Adrenal gland (tissue), 5 donors: ENCODE results near the gene SOBP.

Experiments
- POLR2A ChIP-seq, 2 donors: fragments of 450-650 bp; IDR thresholded peaks; one replicate each; pipeline ENCODE4 v1.6.1; 2017; ENCODE audit warnings: antibody characterized with exemption in 2 of 2, mild to moderate bottlenecking in 2 of 2, moderate library complexity in 1 of 2
- TF ChIP-seq, protein P1 (sequence below), 6 experiments: fragments of 450-650 bp in 4 of 6; fragments of 200-600 bp in 2 of 6; sonication (generic) in 1 of 6; IDR thresholded peaks; 1 replicate in 5 of 6; 2 replicates in 1 of 6; pipeline versions ENCODE4 v1.5.1 to v1.8.0; 2016 to 2021; ENCODE audit warnings: antibody characterized with exemption in 6 of 6, mild to moderate bottlenecking in 2 of 6, moderate library complexity in 1 of 6
- donor health status: DM: no; HTN: no; CAD: no.

DNA sequence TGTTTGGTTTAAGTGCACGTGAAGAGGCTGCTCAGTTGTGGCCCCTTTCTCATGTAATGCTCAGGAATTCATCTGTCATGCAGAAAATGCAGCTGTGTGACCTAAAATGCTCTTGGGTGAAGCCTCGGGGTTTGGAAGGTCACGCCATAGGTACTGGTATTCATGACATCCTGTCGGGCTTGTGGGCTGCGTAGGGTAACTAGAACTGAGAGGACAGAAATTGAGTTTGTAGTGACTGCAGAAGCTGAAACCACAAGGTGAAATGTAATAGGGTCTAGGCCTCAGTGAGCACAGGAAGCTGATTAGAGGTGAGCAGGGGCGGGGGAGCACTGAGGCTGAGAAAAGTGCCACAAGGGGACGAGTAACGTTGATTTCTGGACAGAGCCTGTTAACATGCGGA, 128.8 kb downstream of the SOBP start:
- TF ChIP-seq, protein P1, sequence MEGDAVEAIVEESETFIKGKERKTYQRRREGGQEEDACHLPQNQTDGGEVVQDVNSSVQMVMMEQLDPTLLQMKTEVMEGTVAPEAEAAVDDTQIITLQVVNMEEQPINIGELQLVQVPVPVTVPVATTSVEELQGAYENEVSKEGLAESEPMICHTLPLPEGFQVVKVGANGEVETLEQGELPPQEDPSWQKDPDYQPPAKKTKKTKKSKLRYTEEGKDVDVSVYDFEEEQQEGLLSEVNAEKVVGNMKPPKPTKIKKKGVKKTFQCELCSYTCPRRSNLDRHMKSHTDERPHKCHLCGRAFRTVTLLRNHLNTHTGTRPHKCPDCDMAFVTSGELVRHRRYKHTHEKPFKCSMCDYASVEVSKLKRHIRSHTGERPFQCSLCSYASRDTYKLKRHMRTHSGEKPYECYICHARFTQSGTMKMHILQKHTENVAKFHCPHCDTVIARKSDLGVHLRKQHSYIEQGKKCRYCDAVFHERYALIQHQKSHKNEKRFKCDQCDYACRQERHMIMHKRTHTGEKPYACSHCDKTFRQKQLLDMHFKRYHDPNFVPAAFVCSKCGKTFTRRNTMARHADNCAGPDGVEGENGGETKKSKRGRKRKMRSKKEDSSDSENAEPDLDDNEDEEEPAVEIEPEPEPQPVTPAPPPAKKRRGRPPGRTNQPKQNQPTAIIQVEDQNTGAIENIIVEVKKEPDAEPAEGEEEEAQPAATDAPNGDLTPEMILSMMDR (IDR thresholded peaks at IDR 0.05) = no peak
- no peak for TF ChIP-seq POLR2A (IDR thresholded peaks at IDR 0.05)
